ENCODE measurements around the gene ANGPTL4.

Gene ANGPTL4

DNA sequence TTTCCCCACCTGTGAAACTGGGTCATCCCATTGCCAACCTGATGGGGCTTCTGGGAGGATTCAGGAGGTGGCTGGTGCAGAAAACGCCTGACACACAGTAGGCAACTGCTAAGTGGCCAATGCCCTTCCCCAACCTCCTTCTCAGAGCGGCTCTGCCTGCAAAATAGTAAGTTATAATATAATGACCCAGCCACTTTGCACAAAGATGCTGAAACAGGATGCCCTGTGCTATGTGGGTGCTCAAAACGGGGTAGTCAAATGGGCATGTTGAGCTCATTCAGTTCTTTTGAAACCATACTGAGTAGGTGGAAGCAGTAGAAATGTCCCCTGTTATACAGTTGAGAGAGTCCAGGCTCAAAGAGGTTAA is 49.7 kb downstream of the ANGPTL4 start:
- no peak for DNase-seq (ENCODE audit: low read depth)

DNA sequence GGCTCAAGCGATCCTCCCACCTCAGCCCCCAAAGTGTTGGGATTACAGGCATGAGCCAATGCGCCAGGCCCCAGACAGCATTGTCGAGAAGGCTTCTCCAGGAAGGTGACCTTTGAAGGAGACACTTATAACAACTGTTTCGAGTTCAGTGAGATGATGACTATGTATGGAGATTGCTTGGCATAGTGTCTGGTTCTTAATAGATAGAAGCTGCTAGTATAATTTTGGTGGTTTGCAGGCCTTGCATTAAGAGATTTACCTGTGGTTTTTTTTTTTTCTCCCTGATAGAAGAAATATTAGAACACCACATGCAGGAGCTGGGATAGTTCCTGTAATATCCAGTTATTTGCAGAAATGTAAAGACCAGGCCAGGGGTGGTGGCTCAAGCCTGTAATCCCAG is 52.8 kb downstream of the ANGPTL4 start:
- no peak for DNase-seq (ENCODE audit: low read depth)

DNA sequence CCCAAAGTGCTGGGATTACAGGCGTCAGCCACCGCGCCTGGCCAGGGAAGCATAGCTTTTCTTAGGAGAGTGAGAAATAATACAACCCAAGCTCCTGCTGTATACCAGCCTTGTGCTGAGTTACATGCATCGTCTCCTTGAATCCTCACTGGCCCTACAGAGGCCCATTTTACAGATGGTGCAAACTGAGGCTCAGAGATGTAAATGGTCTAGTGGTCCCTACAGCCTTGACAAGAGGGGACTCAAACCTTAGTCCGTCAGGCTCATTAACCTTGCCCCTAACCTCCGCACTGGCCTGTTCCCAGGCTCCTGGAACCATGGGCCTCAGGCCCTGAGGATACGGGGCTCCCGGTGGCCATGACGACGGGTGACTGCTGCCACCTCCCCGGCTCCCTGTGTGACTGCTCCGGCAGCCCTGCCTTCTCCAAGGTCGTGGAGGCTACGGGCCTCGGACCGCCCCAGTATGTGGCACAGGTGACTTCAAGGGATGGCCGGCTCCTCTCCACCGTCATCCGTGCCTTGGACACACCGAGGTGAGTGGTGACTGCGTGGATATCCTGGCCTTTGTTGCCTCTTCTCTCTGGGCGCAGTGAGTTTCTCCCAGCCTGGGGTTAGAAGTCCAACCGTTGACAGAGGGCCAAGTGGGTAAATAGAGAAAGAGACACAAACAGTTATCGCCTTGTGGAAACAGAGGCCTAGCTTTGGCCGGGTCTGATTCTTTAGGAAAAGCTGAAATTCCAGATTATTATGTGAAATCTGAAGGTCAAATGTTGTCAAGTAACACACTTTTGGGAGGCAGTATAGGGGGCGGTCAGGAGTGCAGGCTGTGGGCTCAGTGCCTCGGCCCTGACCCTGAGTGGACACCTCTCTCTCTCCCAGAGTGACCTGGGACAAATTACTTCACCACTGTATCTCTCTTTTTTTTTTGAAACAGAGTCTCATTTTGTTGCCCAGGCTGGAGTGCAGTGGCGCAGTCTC is 57.8 kb downstream of the ANGPTL4 start:
- DNase-seq (ENCODE audit: low read depth) = no peak

DNA sequence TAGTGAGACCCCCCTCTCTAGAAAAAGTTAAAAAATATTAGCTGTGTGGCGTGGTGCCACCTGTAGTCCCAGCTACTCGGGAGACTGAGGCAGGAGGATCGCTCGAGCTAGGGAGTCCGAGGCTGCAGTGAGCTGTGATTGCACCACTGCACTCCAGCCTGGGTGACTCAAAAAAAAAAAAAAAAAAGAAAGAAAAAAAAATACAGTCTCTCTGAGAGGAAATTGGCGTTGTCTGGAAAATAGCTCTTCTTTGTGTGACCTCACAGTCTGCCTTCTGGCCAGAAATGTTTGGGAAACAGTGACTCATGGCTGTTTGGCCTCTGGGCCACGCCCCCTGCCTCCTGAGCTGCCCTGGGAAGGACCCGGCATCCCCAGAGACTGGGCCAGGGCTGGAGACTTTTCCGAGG is 59.9 kb downstream of the ANGPTL4 start:
- no peak for DNase-seq (ENCODE audit: low read depth)
